Naive thymus-derived CD4-positive, alpha-beta T cell (primary cell): ENCODE data around the gene JADE2. TPM values are rescaled to one million over a fixed set of nuclear protein-coding genes. Genes with fewer than 3 reads are reported as not detected.
A peak's percentile ranks its signal among the peaks of the same experiment; 100 is the strongest.
"Not testable (repeated sequence)": the region's sequence is repeated elsewhere in the genome, so short reads cannot be mapped to it uniquely, and the experiment has no call there.

Source experiments
- ATAC-seq: fragments of 150-1000 bp; cut with Tn5 transposase; 2 replicates; pipeline ENCODE4 v1.10.0; 2021; ENCODE audit warnings: mild to moderate bottlenecking, moderate library complexity
- CTCF ChIA-PET: fragments of 350-600 bp; sonication (Branson Sonifier 250); formaldehyde crosslinking; loops from one replicate; lab custom pipeline; 2021; ENCODE audit warnings: antibody characterized with exemption; lab: Charles Lee
- POLR2A ChIA-PET: fragments of 350-600 bp; sonication (Branson Sonifier 250); formaldehyde crosslinking; loops from one replicate; lab custom pipeline; 2021; ENCODE audit warnings: antibody characterized with exemption, inconsistent platforms; lab: Charles Lee
- DNase-seq, 9 donors: peaks; one replicate each; pipeline versions ENCODE4 v3.0.0 to v3.0.0-alpha.2; 2020 to 2022; ENCODE audit warnings: mixed read lengths in 1 of 9
- H3K27ac ChIP-seq: one replicate; pipeline ENCODE4 v1.7.0; 2013; ENCODE audit warnings: mild to moderate bottlenecking, low read depth, low read length, moderate library complexity
- H3K27me3 ChIP-seq, 2 donors: one replicate each; pipeline ENCODE4 v1.7.0; 2013; ENCODE audit warnings: low read length in 2 of 2, mild to moderate bottlenecking in 2 of 2, moderate library complexity in 2 of 2; ENCODE audit not compliant: control insufficient read depth in 2 of 2, insufficient read depth in 2 of 2
- H3K36me3 ChIP-seq, 3 experiments: 1 replicate in 2 of 3; 2 replicates in 1 of 3; pipeline ENCODE4 v1.7.0; 2013; ENCODE audit warnings: low read length in 3 of 3, mild to moderate bottlenecking in 3 of 3, moderate library complexity in 1 of 3; ENCODE audit not compliant: insufficient read depth in 3 of 3, control insufficient read depth in 2 of 3
- H3K4me1 ChIP-seq, 2 donors: one replicate each; pipeline ENCODE4 v1.7.0; 2013; ENCODE audit warnings: low read length in 2 of 2, mild to moderate bottlenecking in 2 of 2, moderate library complexity in 1 of 2; ENCODE audit not compliant: control insufficient read depth in 2 of 2, insufficient read depth in 2 of 2
- H3K4me3 ChIP-seq: 2 replicates; pipeline ENCODE4 v1.7.0; 2013; ENCODE audit warnings: mild to moderate bottlenecking, low read length
- H3K9me3 ChIP-seq, 3 experiments: 1 replicate in 2 of 3; 2 replicates in 1 of 3; pipeline ENCODE4 v1.7.0; 2013; ENCODE audit warnings: low read length in 3 of 3; ENCODE audit not compliant: control insufficient read depth in 2 of 3
- H3K27ac Mint-ChIP-seq, 9 donors: one replicate each; pipeline ENCODE4 v1.8.0; 2020 to 2022; ENCODE audit warnings: mixed read lengths in 9 of 9, mild to moderate bottlenecking in 8 of 9, moderate library complexity in 5 of 9, inconsistent platforms in 2 of 9
- H3K27me3 Mint-ChIP-seq, 5 donors: one replicate each; pipeline ENCODE4 v1.8.0; 2021 to 2022; ENCODE audit warnings: mixed read lengths in 5 of 5, mild to moderate bottlenecking in 1 of 5
- H3K36me3 Mint-ChIP-seq, 5 donors: one replicate each; pipeline ENCODE4 v1.8.0; 2020 to 2022; ENCODE audit warnings: mixed read lengths in 5 of 5, mild to moderate bottlenecking in 3 of 5, inconsistent platforms in 1 of 5
- H3K4me1 Mint-ChIP-seq, 7 donors: one replicate each; pipeline ENCODE4 v1.8.0; 2020 to 2022; ENCODE audit warnings: mixed read lengths in 7 of 7, mild to moderate bottlenecking in 3 of 7, inconsistent platforms in 1 of 7
- H3K4me3 Mint-ChIP-seq, 10 donors: one replicate each; pipeline ENCODE4 v1.8.0; 2020 to 2022; ENCODE audit warnings: mild to moderate bottlenecking in 10 of 10, mixed read lengths in 10 of 10, moderate library complexity in 6 of 10, inconsistent platforms in 2 of 10
- H3K9me3 Mint-ChIP-seq, 11 donors: one replicate each; pipeline ENCODE4 v1.8.0; 2020 to 2022; ENCODE audit warnings: mixed read lengths in 11 of 11, mild to moderate bottlenecking in 4 of 11, inconsistent platforms in 1 of 11, moderate library complexity in 1 of 11
- intact Hi-C, 2 donors: fragments of 100-400 bp; cut with micrococcal nuclease; formaldehyde crosslinking; loops; one replicate each; pipeline ENCODE4 v1.15.1; 2023
- polyA plus RNA-seq, 2 donors: library from polyadenylated mRNA; unstranded; fragments of 300-500 nt; fragmentation: Illumina TruSeq; gene quantifications; one replicate each; pipeline ENCODE4 v1.2.3, GENCODE V29; 2021
- total RNA-seq, 6 experiments: library from RNA in 5 of 6; stranded (reverse) in 5 of 6; gene quantifications; 1 replicate in 5 of 6; 2 replicates in 1 of 6; pipeline ENCODE4 v1.2.3 and lab custom pipeline; 2021 to 2026

Gene JADE2
- total and polyA plus RNA-seq, 7 experiments from 2014 or later: 29.8 to 271 (median 129) TPM

- H3K4me1 ChIP-seq: peaks cover 24 to 38% of the 10 kb centered on the region in 2 donors
Measured at GRCh38 chr5:134551901-134552300, 26.4 kb downstream of the JADE2 start.

GRCh38 chr5:134552301-134552700 is 26.8 kb downstream of the JADE2 start:
- POLR2A ChIA-PET: interaction anchor here (0.6 to 0.7 kb wide), 2 partner anchors 249 to 327 kb away, joined by 3 read pairs; no protein-coding TSS in a partner anchor
- Histone ChIP-seq H3K9me3 (no peaks in the 10 kb centered on the region), H3K4me3 (no peak overlapping the region), H3K36me3 (peaks cover 12 to 91% (median 19%) of the 10 kb centered on the region in 3 experiments), H3K27me3 (no peaks in the 10 kb centered on the region), H3K4me1 (peaks cover 21 to 35% of the 10 kb centered on the region in 2 donors), H3K27ac (peak overlapping the region; percentile 20)
- CTCF ChIA-PET: no interaction called here
- ATAC-seq: no peak
- no peak for DNase-seq
- no peak overlapping the region for H3K4me3 Mint-ChIP-seq
- intact Hi-C loops: no loop called here
- H3K4me1 Mint-ChIP-seq: peaks cover 42 to 82% (median 65%) of the 10 kb centered on the region in 7 donors
- peaks cover 3 to 33% (median 16%) of the 10 kb centered on the region in 5 donors for H3K36me3 Mint-ChIP-seq
- no peaks in the 10 kb centered on the region for H3K27me3 Mint-ChIP-seq
- peaks cover 0 to 2% (median 0%) of the 10 kb centered on the region in 11 donors for H3K9me3 Mint-ChIP-seq
- peak overlapping the region in 4 of 9 donors; percentile 14 to 93 (median 63) for H3K27ac Mint-ChIP-seq

More at GRCh38 chr5:134551901-134552300, 26.4 kb downstream of the JADE2 start:
- Mint-ChIP-seq H3K9me3 (peaks cover 0 to 1% (median 0%) of the 10 kb centered on the region in 11 donors), H3K36me3 (peaks cover 3 to 35% (median 14%) of the 10 kb centered on the region in 5 donors), H3K27ac (peak overlapping the region in 6 of 9 donors; percentile 13 to 93 (median 50)), H3K4me3 (peak overlapping the region in 1 of 10 donors; percentile 32), H3K4me1 (peaks cover 41 to 83% (median 67%) of the 10 kb centered on the region in 7 donors), H3K27me3 (no peaks in the 10 kb centered on the region)
- DNase-seq (no peak), ATAC-seq (no peak)
- Histone ChIP-seq H3K9me3 (no peaks in the 10 kb centered on the region), H3K4me3 (no peak overlapping the region), H3K27ac (peak overlapping the region; percentile 20), H3K36me3 (peaks cover 12 to 95% (median 23%) of the 10 kb centered on the region in 3 experiments), H3K27me3 (no peaks in the 10 kb centered on the region)
- ChIA-PET CTCF (no interaction called here), POLR2A (interaction anchor here (1.2 kb wide), 1 partner anchor 11 kb away, joined by 5 read pairs; no protein-coding TSS in a partner anchor)
- intact Hi-C loops: no loop called here

- Histone ChIP-seq H3K4me1 (peaks cover 21 to 35% of the 10 kb centered on the region in 2 donors), H3K36me3 (peaks cover 12 to 87% (median 16%) of the 10 kb centered on the region in 3 experiments)
- ATAC-seq, H3K27me3 ChIP-seq, H3K9me3 Mint-ChIP-seq, CTCF ChIA-PET, DNase-seq, H3K27me3 Mint-ChIP-seq, H3K4me3 Mint-ChIP-seq, intact Hi-C loops, H3K4me3 ChIP-seq, H3K27ac ChIP-seq, H3K9me3 ChIP-seq: not testable (repeated sequence)
- POLR2A ChIA-PET: interaction anchor here (0.6 to 0.7 kb wide), 2 partner anchors 250 to 328 kb away, joined by 3 read pairs; no protein-coding TSS in a partner anchor
- Mint-ChIP-seq H3K27ac (peak overlapping the region in 3 of 9 donors; percentile 14 to 77 (median 36)), H3K4me1 (peaks cover 41 to 79% (median 63%) of the 10 kb centered on the region in 7 donors), H3K36me3 (peaks cover 3 to 33% (median 16%) of the 10 kb centered on the region in 5 donors)
Measured at GRCh38 chr5:134552716-134553115, 27.2 kb downstream of the JADE2 start.

GRCh38 chr5:134553821-134554267 is 28.4 kb downstream of the JADE2 start:
- Mint-ChIP-seq H3K36me3 (peaks cover 3 to 28% (median 16%) of the 10 kb centered on the region in 5 donors), H3K4me1 (peaks cover 34 to 69% (median 55%) of the 10 kb centered on the region in 7 donors), H3K4me3 (peak overlapping the region in 2 of 10 donors; percentile 24 to 35), H3K27me3 (no peaks in the 10 kb centered on the region), H3K27ac (peak overlapping the region in 8 of 9 donors; percentile 45 to 95 (median 79)), H3K9me3 (peaks cover 0 to 2% (median 0%) of the 10 kb centered on the region in 11 donors)
- Histone ChIP-seq H3K36me3 (peaks cover under 1 to 80% (median 6%) of the 10 kb centered on the region in 3 experiments), H3K9me3 (no peaks in the 10 kb centered on the region), H3K27ac (peak overlapping the region; percentile 25), H3K4me1 (peaks cover 21 to 31% of the 10 kb centered on the region in 2 donors), H3K27me3 (no peaks in the 10 kb centered on the region), H3K4me3 (no peak overlapping the region)
- CTCF ChIA-PET: no interaction called here
- intact Hi-C loops: no loop called here
- POLR2A ChIA-PET: interaction anchor here (1.0 to 3.1 kb wide), 4 partner anchors 23 to 182 kb away, joined by 3 to 19 read pairs (median 7); partner anchors contain the start of gene JADE2
- ATAC-seq (no peak), DNase-seq (no peak)

GRCh38 chr5:134554319-134555222 is 29.1 kb downstream of the JADE2 start:
- DNase-seq (peak in 1 of 9 donors; percentile 47), ATAC-seq (peak; percentile 50)
- POLR2A ChIA-PET: interaction anchor here (1.0 to 3.1 kb wide), 7 partner anchors 11 to 183 kb away, joined by 3 to 19 read pairs (median 3); partner anchors contain the start of gene JADE2
- Histone ChIP-seq H3K27me3 (no peaks in the 10 kb centered on the region), H3K27ac (peak overlapping the region; percentile 73), H3K4me3 (no peak overlapping the region), H3K4me1 (peaks cover 21 to 32% of the 10 kb centered on the region in 2 donors), H3K9me3 (no peaks in the 10 kb centered on the region), H3K36me3 (peaks cover under 1 to 80% (median 13%) of the 10 kb centered on the region in 3 experiments)
- Mint-ChIP-seq H3K27me3 (no peaks in the 10 kb centered on the region), H3K4me1 (peaks cover 31 to 65% (median 51%) of the 10 kb centered on the region in 7 donors), H3K4me3 (peak overlapping the region in 8 of 10 donors; percentile 8 to 73 (median 39)), H3K27ac (peak overlapping the region; percentile 76 to 95 (median 89)), H3K36me3 (peaks cover 3 to 26% (median 16%) of the 10 kb centered on the region in 5 donors), H3K9me3 (peaks cover 0 to 2% (median 0%) of the 10 kb centered on the region in 11 donors)
- intact Hi-C loops: loop anchor here in 1 of 2 donors (1.0 kb wide), 1 partner anchor 9 kb away; no protein-coding TSS in a partner anchor
- CTCF ChIA-PET: interaction anchor here (0.9 kb wide), 1 partner anchor 143 kb away, joined by 3 read pairs; the partner anchor contains the start of gene CDKN2AIPNL
